ENCODE measurements around the gene POLR3C. TPM values are rescaled to one million over a fixed set of nuclear protein-coding genes. Genes with fewer than 3 reads are reported as not detected.
"Not testable (repeated sequence)": the region's sequence is repeated elsewhere in the genome, so short reads cannot be mapped to it uniquely, and the experiment has no call there.

POLR3C gene
- total and polyA plus RNA-seq, 7 experiments from 2014 or later = 22.0 to 48.9 (median 41.5) TPM

GRCh38 chr1:145812977-145813810 is 10.8 kb upstream of the POLR3C start:
- H3K36me3 Mint-ChIP-seq; H3K4me1 ChIP-seq (ENCODE audit: control insufficient read depth in 2 of 2, insufficient read depth in 2 of 2, low read length in 2 of 2); H3K36me3 ChIP-seq (ENCODE audit: control insufficient read depth in 2 of 3, insufficient read depth in 3 of 3, low read length in 3 of 3); DNase-seq; H3K4me3 ChIP-seq (ENCODE audit: low read length); CTCF ChIA-PET; POLR2A ChIA-PET; H3K9me3 Mint-ChIP-seq; intact Hi-C loops (cut with micrococcal nuclease); H3K4me3 Mint-ChIP-seq; H3K27ac ChIP-seq (ENCODE audit: low read depth, low read length); H3K9me3 ChIP-seq (ENCODE audit: control insufficient read depth in 2 of 3, low read length in 3 of 3); H3K27me3 ChIP-seq (ENCODE audit: control insufficient read depth in 2 of 2, insufficient read depth in 2 of 2, low read length in 2 of 2); H3K27ac Mint-ChIP-seq; ATAC-seq; H3K27me3 Mint-ChIP-seq: not testable (repeated sequence)
- peaks cover 0 to 20% (median 4%) of the 10 kb centered on the region in 7 donors for H3K4me1 Mint-ChIP-seq

- intact Hi-C loops (cut with micrococcal nuclease); H3K4me3 ChIP-seq (ENCODE audit: low read length); ATAC-seq; H3K36me3 Mint-ChIP-seq; H3K27ac ChIP-seq (ENCODE audit: low read depth, low read length); CTCF ChIA-PET; H3K36me3 ChIP-seq (ENCODE audit: control insufficient read depth in 2 of 3, insufficient read depth in 3 of 3, low read length in 3 of 3); H3K9me3 ChIP-seq (ENCODE audit: control insufficient read depth in 2 of 3, low read length in 3 of 3); H3K27me3 ChIP-seq (ENCODE audit: control insufficient read depth in 2 of 2, insufficient read depth in 2 of 2, low read length in 2 of 2); POLR2A ChIA-PET; H3K27me3 Mint-ChIP-seq; H3K4me3 Mint-ChIP-seq; H3K27ac Mint-ChIP-seq; DNase-seq; H3K4me1 ChIP-seq (ENCODE audit: control insufficient read depth in 2 of 2, insufficient read depth in 2 of 2, low read length in 2 of 2); H3K9me3 Mint-ChIP-seq: not testable (repeated sequence)
- peaks cover 0 to 12% (median 5%) of the 10 kb centered on the region in 7 donors for H3K4me1 Mint-ChIP-seq
Observed at GRCh38 chr1:145818095-145818494, 5.9 kb upstream of the POLR3C start.

GRCh38 chr1:145822779-145823331 is 1.1 kb upstream of the POLR3C start:
- H3K9me3 Mint-ChIP-seq; DNase-seq; H3K4me3 ChIP-seq (ENCODE audit: low read length); H3K27ac ChIP-seq (ENCODE audit: low read depth, low read length); H3K27me3 ChIP-seq (ENCODE audit: control insufficient read depth in 2 of 2, insufficient read depth in 2 of 2, low read length in 2 of 2); H3K9me3 ChIP-seq (ENCODE audit: control insufficient read depth in 2 of 3, low read length in 3 of 3); ATAC-seq; H3K27me3 Mint-ChIP-seq; CTCF ChIA-PET: not testable (repeated sequence)
- peaks cover 6 to 23% (median 18%) of the 10 kb centered on the region in 5 donors for H3K36me3 Mint-ChIP-seq
- peak overlapping the region in 9 of 10 donors; percentile 35 to 100 (median 55) for H3K4me3 Mint-ChIP-seq
- H3K4me1 Mint-ChIP-seq = peaks cover 16 to 35% (median 28%) of the 10 kb centered on the region in 7 donors
- Histone ChIP-seq H3K4me1 (ENCODE audit: control insufficient read depth in 2 of 2, insufficient read depth in 2 of 2, low read length in 2 of 2) (peaks cover 10 to 14% of the 10 kb centered on the region in 2 donors), H3K36me3 (ENCODE audit: control insufficient read depth in 2 of 3, insufficient read depth in 3 of 3, low read length in 3 of 3) (peaks cover 9 to 20% (median 9%) of the 10 kb centered on the region in 3 experiments)
- intact Hi-C loops (cut with micrococcal nuclease) = loop anchor here in 1 of 2 donors (10.0 kb wide), 1 partner anchor 48 kb away; no protein-coding TSS in a partner anchor
- H3K27ac Mint-ChIP-seq = peak overlapping the region in 4 of 9 donors; percentile 91 to 97 (median 95)
- POLR2A ChIA-PET = interaction anchor here (1.7 kb wide), 1 partner anchor 16 kb away, joined by 7 read pairs; no protein-coding TSS in a partner anchor

GRCh38 chr1:145824499-145824842 is 471 bp downstream of the POLR3C start:
- DNase-seq (peak in 1 of 9 donors; percentile 8), ATAC-seq (no peak)
- intact Hi-C loops (cut with micrococcal nuclease) = loop anchor here (1.0 to 10.0 kb wide), 4 partner anchors 35 to 103 kb away; partner anchors contain the start of genes PIAS3 (in 2 of the 2), PEX11B (in 1 of the 2) and RBM8A (in 1 of the 2)
- ChIA-PET CTCF (interaction anchor here (0.6 to 3.1 kb wide), 4 partner anchors 21 to 174 kb away, joined by 3 to 21 read pairs (median 4); partner anchors contain the start of genes ANKRD34A, NUDT17 and POLR3GL), POLR2A (interaction anchor here (0.5 to 1.7 kb wide), 18 partner anchors 10 to 213 kb away, joined by 3 to 15 read pairs (median 5); partner anchors contain the start of genes ANKRD34A, LIX1L, NUDT17 and PEX11B)
- peaks cover 21 to 41% (median 35%) of the 10 kb centered on the region in 7 donors for H3K4me1 Mint-ChIP-seq
- Histone ChIP-seq H3K4me3 (ENCODE audit: low read length) (peak overlapping the region; percentile 99), H3K27ac (ENCODE audit: low read depth, low read length) (peak overlapping the region; percentile 82), H3K4me1 (ENCODE audit: control insufficient read depth in 2 of 2, insufficient read depth in 2 of 2, low read length in 2 of 2) (peaks cover 10 to 14% of the 10 kb centered on the region in 2 donors), H3K9me3 (ENCODE audit: control insufficient read depth in 2 of 3, low read length in 3 of 3) (no peaks in the 10 kb centered on the region), H3K27me3 (ENCODE audit: control insufficient read depth in 2 of 2, insufficient read depth in 2 of 2, low read length in 2 of 2) (no peaks in the 10 kb centered on the region), H3K36me3 (ENCODE audit: control insufficient read depth in 2 of 3, insufficient read depth in 3 of 3, low read length in 3 of 3) (peaks cover 18 to 36% (median 20%) of the 10 kb centered on the region in 3 experiments)
- H3K27ac Mint-ChIP-seq = peak overlapping the region; percentile 91 to 98 (median 96)
- peak overlapping the region; percentile 91 to 100 (median 98) for H3K4me3 Mint-ChIP-seq
- H3K27me3 Mint-ChIP-seq = no peaks in the 10 kb centered on the region
- H3K36me3 Mint-ChIP-seq = peaks cover 19 to 36% (median 30%) of the 10 kb centered on the region in 5 donors
- H3K9me3 Mint-ChIP-seq = no peaks in the 10 kb centered on the region

GRCh38 chr1:145826030-145826429 is 2.0 kb downstream of the POLR3C start:
- CTCF ChIA-PET = interaction anchor here (0.6 to 3.1 kb wide), 2 partner anchors 20 to 33 kb away, joined by 3 to 21 read pairs; partner anchors contain the start of gene NUDT17
- no peak overlapping the region for H3K4me3 ChIP-seq (ENCODE audit: low read length)
- Mint-ChIP-seq H3K36me3 (peaks cover 25 to 45% (median 38%) of the 10 kb centered on the region in 5 donors), H3K9me3 (no peaks in the 10 kb centered on the region), H3K4me3 (peak overlapping the region; percentile 46 to 100 (median 79)), H3K27me3 (no peaks in the 10 kb centered on the region), H3K4me1 (peaks cover 24 to 41% (median 35%) of the 10 kb centered on the region in 7 donors), H3K27ac (peak overlapping the region in 5 of 9 donors; percentile 23 to 97 (median 58))
- H3K4me1 ChIP-seq (ENCODE audit: control insufficient read depth in 2 of 2, insufficient read depth in 2 of 2, low read length in 2 of 2) = peaks cover 10 to 14% of the 10 kb centered on the region in 2 donors
- ATAC-seq (no peak), DNase-seq (no peak)
- H3K9me3 ChIP-seq (ENCODE audit: control insufficient read depth in 2 of 3, low read length in 3 of 3) = no peaks in the 10 kb centered on the region
- H3K27ac ChIP-seq (ENCODE audit: low read depth, low read length) = no peak overlapping the region
- no peaks in the 10 kb centered on the region for H3K27me3 ChIP-seq (ENCODE audit: control insufficient read depth in 2 of 2, insufficient read depth in 2 of 2, low read length in 2 of 2)
- peaks cover 25 to 51% (median 29%) of the 10 kb centered on the region in 3 experiments for H3K36me3 ChIP-seq (ENCODE audit: control insufficient read depth in 2 of 3, insufficient read depth in 3 of 3, low read length in 3 of 3)
- POLR2A ChIA-PET = interaction anchor here (1.1 to 2.4 kb wide), 5 partner anchors 17 to 211 kb away, joined by 3 to 10 read pairs (median 4); partner anchors contain the start of genes PEX11B, PIAS3 and RBM8A
- intact Hi-C loops (cut with micrococcal nuclease) = loop anchor here in 1 of 2 donors (10.0 kb wide), 1 partner anchor 51 kb away; no protein-coding TSS in a partner anchor

- no peaks in the 10 kb centered on the region for H3K9me3 Mint-ChIP-seq
- ChIA-PET POLR2A (interaction anchor here (0.7 to 1.3 kb wide), 2 partner anchors 32 to 92 kb away, joined by 3 read pairs; no protein-coding TSS in a partner anchor), CTCF (interaction anchor here (0.9 to 1.1 kb wide), 2 partner anchors 18 to 204 kb away, joined by 5 to 7 read pairs; partner anchors contain the start of gene NUDT17)
- H3K4me3 Mint-ChIP-seq = no peak overlapping the region
- H3K4me1 Mint-ChIP-seq = peaks cover 24 to 38% (median 36%) of the 10 kb centered on the region in 7 donors
- no peak overlapping the region for H3K27ac ChIP-seq (ENCODE audit: low read depth, low read length)
- peaks cover 31 to 56% (median 47%) of the 10 kb centered on the region in 5 donors for H3K36me3 Mint-ChIP-seq
- peaks cover 25 to 70% (median 33%) of the 10 kb centered on the region in 3 experiments for H3K36me3 ChIP-seq (ENCODE audit: control insufficient read depth in 2 of 3, insufficient read depth in 3 of 3, low read length in 3 of 3)
- intact Hi-C loops (cut with micrococcal nuclease) = loop anchor here (2.0 to 10.0 kb wide), 2 partner anchors 17 to 53 kb away; partner anchors contain the start of gene NUDT17 (in 1 of the 2)
- DNase-seq (no peak), ATAC-seq (no peak)
- peak overlapping the region in 5 of 9 donors; percentile 2 to 51 (median 28) for H3K27ac Mint-ChIP-seq
- H3K9me3 ChIP-seq (ENCODE audit: control insufficient read depth in 2 of 3, low read length in 3 of 3) = no peaks in the 10 kb centered on the region
- H3K27me3 Mint-ChIP-seq = no peaks in the 10 kb centered on the region
- no peak overlapping the region for H3K4me3 ChIP-seq (ENCODE audit: low read length)
- no peaks in the 10 kb centered on the region for H3K27me3 ChIP-seq (ENCODE audit: control insufficient read depth in 2 of 2, insufficient read depth in 2 of 2, low read length in 2 of 2)
- peaks cover 10 to 14% of the 10 kb centered on the region in 2 donors for H3K4me1 ChIP-seq (ENCODE audit: control insufficient read depth in 2 of 2, insufficient read depth in 2 of 2, low read length in 2 of 2)
Observed at GRCh38 chr1:145827966-145828365, 4.0 kb downstream of the POLR3C start.

All from naive thymus-derived CD4-positive, alpha-beta T cell (primary cell).